KMS-11 (cell line): ENCODE measurements around the gene CRYGS.
A peak's percentile ranks its signal among the peaks of the same experiment; 100 is the strongest.

Source experiments
- H2AFZ ChIP-seq: fragments of 200-600 bp; sonication (generic); 2 replicates; pipeline ENCODE4 v1.6.1; 2016; ENCODE audit warnings: antibody characterized with exemption, mixed run types, low read depth
- H3K27ac ChIP-seq: fragments of 200-600 bp; sonication (generic); 2 replicates; pipeline ENCODE4 v1.6.1; 2016; ENCODE audit warnings: mild to moderate bottlenecking, mixed run types
- H3K27me3 ChIP-seq: fragments of 200-600 bp; sonication (generic); 2 replicates; pipeline ENCODE4 v1.6.1; 2017; ENCODE audit warnings: mild to moderate bottlenecking, low read depth, mixed run types, moderate library complexity; ENCODE audit not compliant: insufficient read depth
- H3K36me3 ChIP-seq: fragments of 200-600 bp; sonication (generic); 2 replicates; pipeline ENCODE4 v1.6.1; 2017; ENCODE audit warnings: mild to moderate bottlenecking, mixed run types; ENCODE audit not compliant: insufficient read depth
- H3K4me1 ChIP-seq: fragments of 200-600 bp; sonication (generic); 2 replicates; pipeline ENCODE4 v1.6.1; 2016; ENCODE audit warnings: mild to moderate bottlenecking, low read depth, mixed run types; ENCODE audit not compliant: poor library complexity, severe bottlenecking
- H3K4me2 ChIP-seq: fragments of 200-600 bp; sonication (generic); 2 replicates; pipeline ENCODE4 v1.7.0; 2016; ENCODE audit warnings: mild to moderate bottlenecking, mixed run types
- H3K4me3 ChIP-seq: fragments of 200-600 bp; sonication (generic); IDR thresholded peaks from 2 replicates; pipeline ENCODE4 v1.6.1; 2017; ENCODE audit warnings: low read depth, low read length, mixed read lengths; ENCODE audit not compliant: insufficient read depth
- H3K79me2 ChIP-seq: fragments of 200-600 bp; sonication (generic); 2 replicates; pipeline ENCODE4 v1.6.1; 2016; ENCODE audit warnings: low read depth, mixed run types; ENCODE audit not compliant: insufficient read depth
- H3K9ac ChIP-seq: fragments of 200-600 bp; sonication (generic); 2 replicates; pipeline ENCODE4 v1.6.1; 2016; ENCODE audit warnings: mild to moderate bottlenecking, mixed run types
- H4K20me1 ChIP-seq: fragments of 200-600 bp; sonication (generic); 2 replicates; pipeline ENCODE4 v1.6.1; 2016; ENCODE audit warnings: mild to moderate bottlenecking, mixed run types; ENCODE audit not compliant: insufficient read depth
- CTCF ChIP-seq: fragments of 200-600 bp; sonication (generic); conservative IDR thresholded peaks from 2 replicates; pipeline ENCODE4 v1.6.1; 2017; ENCODE audit warnings: low read depth, mild to moderate bottlenecking, antibody characterized with exemption, low read length, moderate library complexity, mixed read lengths

The CRYGS gene

GRCh38 chr3:186515125-186515524, 29.1 kb downstream of the CRYGS start:
- Histone ChIP-seq H3K4me2 (no peak overlapping the region), H3K79me2 (no peaks in the 10 kb centered on the region), H4K20me1 (no peaks in the 10 kb centered on the region), H3K36me3 (no peaks in the 10 kb centered on the region), H3K27ac (no peak overlapping the region), H3K9ac (no peak overlapping the region), H2AFZ (no peak overlapping the region), H3K4me1 (no peaks in the 10 kb centered on the region), H3K4me3 (no peak overlapping the region), H3K27me3 (no peaks in the 10 kb centered on the region)
- no peak for TF ChIP-seq CTCF

- Histone ChIP-seq H3K9ac (no peak overlapping the region), H3K27ac (no peak overlapping the region), H2AFZ (no peak overlapping the region), H3K27me3 (no peaks in the 10 kb centered on the region), H3K4me1 (no peaks in the 10 kb centered on the region), H3K79me2 (no peaks in the 10 kb centered on the region), H3K4me2 (no peak overlapping the region), H3K4me3 (no peak overlapping the region), H4K20me1 (no peaks in the 10 kb centered on the region), H3K36me3 (no peaks in the 10 kb centered on the region)
- TF ChIP-seq CTCF, result peak; percentile 53; the same call in 1 of the 2 replicates
Observed at GRCh38 chr3:186514296-186515002, 29.7 kb downstream of the CRYGS start.

- TF ChIP-seq CTCF, result no peak
- Histone ChIP-seq H3K27ac (no peak overlapping the region), H4K20me1 (no peaks in the 10 kb centered on the region), H3K79me2 (no peaks in the 10 kb centered on the region), H3K9ac (no peak overlapping the region), H3K36me3 (no peaks in the 10 kb centered on the region), H3K27me3 (no peaks in the 10 kb centered on the region), H3K4me2 (no peak overlapping the region), H3K4me3 (no peak overlapping the region), H3K4me1 (no peaks in the 10 kb centered on the region), H2AFZ (no peak overlapping the region)
Observed at GRCh38 chr3:186513386-186513785, 30.8 kb downstream of the CRYGS start.

- no peak overlapping the region for H3K9ac ChIP-seq
- no peak overlapping the region for H3K27ac ChIP-seq
- no peak overlapping the region for H3K4me3 ChIP-seq
- no peaks in the 10 kb centered on the region for H3K79me2 ChIP-seq
- no peak overlapping the region for H2AFZ ChIP-seq
- no peaks in the 10 kb centered on the region for H3K36me3 ChIP-seq
- no peak overlapping the region for H3K4me2 ChIP-seq
- H3K27me3 ChIP-seq, result no peaks in the 10 kb centered on the region
- no peaks in the 10 kb centered on the region for H3K4me1 ChIP-seq
- no peak for TF ChIP-seq CTCF
- no peaks in the 10 kb centered on the region for H4K20me1 ChIP-seq
Observed at GRCh38 chr3:186512570-186513302, 31.4 kb downstream of the CRYGS start.
